Forelimb muscle (tissue), 1 donor: Measurements from ENCODE around the gene RBFOX2. TPM values are rescaled to one million over a fixed set of nuclear protein-coding genes. Genes with fewer than 3 reads are reported as not detected.
"Not testable (repeated sequence)": the region's sequence is repeated elsewhere in the genome, so short reads cannot be mapped to it uniquely, and the experiment has no call there.

Experiments used
- DNase-seq: peaks from one replicate; pipeline ENCODE4 v3.0.0-alpha.2; 2013; ENCODE audit warnings: low read depth
- polyA plus RNA-seq: library from polyadenylated mRNA; unstranded; fragments of 120-200 nt; gene quantifications from one replicate; pipeline ENCODE4 v1.2.1, GENCODE V29; 2013; ENCODE audit not compliant: insufficient read length

The RBFOX2 gene
- polyA plus RNA-seq, 1 donor, result 191 TPM

- DNase-seq, result no peak
These were observed 324.6 kb downstream of the RBFOX2 start for GRCh38 chr22:35703861-35704584.

DNA sequence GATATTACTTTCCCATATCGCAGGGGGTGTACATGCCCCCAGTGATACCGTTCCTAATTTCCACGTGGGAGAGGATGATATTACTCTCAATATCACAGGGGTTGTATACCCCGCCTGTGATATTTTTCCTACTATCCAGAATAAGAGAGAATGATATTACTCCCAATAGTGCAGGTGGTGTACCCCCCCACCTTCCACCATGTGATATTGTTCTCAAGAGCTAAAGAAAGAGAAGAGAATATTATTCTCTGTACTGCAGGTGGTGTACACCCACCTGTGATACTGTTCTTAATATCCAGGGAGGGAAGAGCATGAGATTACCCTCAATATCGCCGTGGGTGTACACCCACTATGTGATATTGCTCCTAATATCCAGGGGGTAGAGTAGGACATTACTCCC, 328.8 kb downstream of the RBFOX2 start:
- not testable (repeated sequence) for DNase-seq

GRCh38 chr22:35697142-35697541, 331.5 kb downstream of the RBFOX2 start:
- no peak for DNase-seq

DNA sequence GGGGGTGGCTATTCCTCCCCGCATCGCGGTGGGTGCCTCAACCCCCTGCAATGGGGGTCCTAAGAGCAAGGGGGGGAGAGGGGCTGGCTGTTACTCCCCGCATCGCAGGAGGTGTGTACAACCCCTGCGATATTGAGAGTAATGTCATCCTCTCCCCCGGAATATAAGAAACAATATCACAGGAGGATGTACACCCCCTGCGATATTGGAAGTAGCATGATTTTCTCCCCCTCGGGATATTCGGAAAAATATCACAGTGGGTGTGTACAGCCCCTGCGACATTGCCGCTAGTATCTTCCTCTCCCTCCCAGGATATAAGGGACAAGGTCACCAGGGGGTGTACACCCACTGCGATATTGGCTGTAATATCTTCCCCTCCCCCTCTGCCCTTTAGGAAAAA, 333.4 kb downstream of the RBFOX2 start:
- no peak for DNase-seq

- DNase-seq, result no peak
These were observed 338.6 kb downstream of the RBFOX2 start for GRCh38 chr22:35690001-35690400.

GRCh38 chr22:35688913-35689675, 339.5 kb downstream of the RBFOX2 start:
- DNase-seq, result no peak

Other genes with a start within 250 kb of the RBFOX2 start
- gene APOL3, start 131.9 kb upstream of the RBFOX2 start, polyA plus RNA-seq, result 9.1 TPM
- 20.3 TPM for gene APOL4, start 173.0 kb upstream of the RBFOX2 start, polyA plus RNA-seq
- 22.9 TPM for gene APOL2, start 210.7 kb upstream of the RBFOX2 start, polyA plus RNA-seq
- gene APOL1, start 224.3 kb upstream of the RBFOX2 start, polyA plus RNA-seq, result 4.3 TPM